KMS-11 (cell line): ENCODE data around the gene ITPR2.

Experiments used
- H2AFZ ChIP-seq: fragments of 200-600 bp; sonication (generic); 2 replicates; pipeline ENCODE4 v1.6.1; 2016; ENCODE audit warnings: antibody characterized with exemption, mixed run types, low read depth
- H3K27ac ChIP-seq: fragments of 200-600 bp; sonication (generic); 2 replicates; pipeline ENCODE4 v1.6.1; 2016; ENCODE audit warnings: mild to moderate bottlenecking, mixed run types
- H3K27me3 ChIP-seq: fragments of 200-600 bp; sonication (generic); 2 replicates; pipeline ENCODE4 v1.6.1; 2017; ENCODE audit warnings: mild to moderate bottlenecking, low read depth, mixed run types, moderate library complexity; ENCODE audit not compliant: insufficient read depth
- H3K36me3 ChIP-seq: fragments of 200-600 bp; sonication (generic); 2 replicates; pipeline ENCODE4 v1.6.1; 2017; ENCODE audit warnings: mild to moderate bottlenecking, mixed run types; ENCODE audit not compliant: insufficient read depth
- H3K4me1 ChIP-seq: fragments of 200-600 bp; sonication (generic); 2 replicates; pipeline ENCODE4 v1.6.1; 2016; ENCODE audit warnings: mild to moderate bottlenecking, low read depth, mixed run types; ENCODE audit not compliant: poor library complexity, severe bottlenecking
- H3K4me2 ChIP-seq: fragments of 200-600 bp; sonication (generic); 2 replicates; pipeline ENCODE4 v1.7.0; 2016; ENCODE audit warnings: mild to moderate bottlenecking, mixed run types
- H3K4me3 ChIP-seq: fragments of 200-600 bp; sonication (generic); IDR thresholded peaks from 2 replicates; pipeline ENCODE4 v1.6.1; 2017; ENCODE audit warnings: low read depth, low read length, mixed read lengths; ENCODE audit not compliant: insufficient read depth
- H3K79me2 ChIP-seq: fragments of 200-600 bp; sonication (generic); 2 replicates; pipeline ENCODE4 v1.6.1; 2016; ENCODE audit warnings: low read depth, mixed run types; ENCODE audit not compliant: insufficient read depth
- H3K9ac ChIP-seq: fragments of 200-600 bp; sonication (generic); 2 replicates; pipeline ENCODE4 v1.6.1; 2016; ENCODE audit warnings: mild to moderate bottlenecking, mixed run types
- H4K20me1 ChIP-seq: fragments of 200-600 bp; sonication (generic); 2 replicates; pipeline ENCODE4 v1.6.1; 2016; ENCODE audit warnings: mild to moderate bottlenecking, mixed run types; ENCODE audit not compliant: insufficient read depth
- TF ChIP-seq, protein P1 (sequence below): fragments of 200-600 bp; sonication (generic); conservative IDR thresholded peaks from 2 replicates; pipeline ENCODE4 v1.6.1; 2017; ENCODE audit warnings: low read depth, mild to moderate bottlenecking, antibody characterized with exemption, low read length, moderate library complexity, mixed read lengths

ITPR2 gene

DNA sequence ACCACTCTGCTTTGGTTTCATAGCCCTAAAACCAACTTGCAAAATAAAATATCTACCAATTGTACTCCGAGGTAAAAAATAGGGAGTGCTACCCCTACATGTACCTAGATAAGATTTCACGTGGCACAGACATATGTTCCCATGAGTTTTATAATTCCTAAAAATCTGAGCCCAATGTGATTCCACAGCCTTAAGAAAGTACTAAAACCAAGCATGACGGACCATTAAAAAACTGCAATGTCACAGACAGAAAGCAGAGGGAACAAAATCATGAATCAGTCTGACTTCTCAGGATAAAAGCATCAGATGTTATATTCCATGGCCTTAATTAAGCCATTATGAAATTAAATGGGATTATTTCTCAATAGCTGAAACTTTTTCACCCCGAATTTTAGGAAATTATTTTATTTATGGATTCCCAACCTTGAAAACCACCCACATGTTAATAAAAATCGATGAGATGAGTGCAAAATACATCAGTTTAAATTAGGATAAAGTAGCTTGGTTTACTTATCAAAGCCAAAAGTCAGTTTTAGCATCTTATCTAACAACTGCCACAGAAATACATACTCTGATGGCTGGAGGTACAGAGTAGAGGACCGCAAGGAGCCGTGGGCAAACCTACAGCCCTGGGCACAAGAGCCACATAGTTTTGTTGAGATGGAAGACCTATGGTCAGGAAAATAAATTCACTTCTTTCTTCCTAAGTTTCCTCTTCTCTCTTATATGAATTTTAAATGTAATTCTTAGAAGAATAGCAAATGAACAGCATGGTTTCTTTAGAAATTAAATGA, 4.5 kb downstream of the ITPR2 start:
- peaks cover 32% of the 10 kb centered on the region; the same call in 1 of the 2 replicates for H3K79me2 ChIP-seq

DNA sequence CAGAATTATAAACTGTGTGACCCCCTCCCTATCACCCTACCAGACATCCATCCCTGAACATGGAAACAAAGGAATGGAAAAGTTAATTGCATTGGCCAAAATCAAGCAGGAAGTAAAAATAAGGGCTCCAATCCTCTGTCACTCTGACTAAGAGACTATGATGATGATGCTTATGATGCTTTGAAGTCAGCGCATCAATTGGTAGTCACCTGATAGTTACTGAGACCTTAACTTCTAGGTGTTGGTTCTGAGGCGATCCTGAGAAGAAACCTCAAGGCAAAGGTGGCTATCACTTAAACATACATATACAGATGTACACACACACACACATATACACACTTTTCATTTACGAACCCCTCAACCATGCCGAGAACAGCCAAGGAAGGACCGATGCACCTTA, 6.6 kb downstream of the ITPR2 start:
- Histone ChIP-seq H3K4me3 (no peak overlapping the region), H3K4me1 (peaks cover 19% of the 10 kb centered on the region), H3K36me3 (no peaks in the 10 kb centered on the region), H3K79me2 (peaks cover 32% of the 10 kb centered on the region; the same call in 1 of the 2 replicates), H3K4me2 (no peak overlapping the region), H3K27ac (no peak overlapping the region), H3K9ac (no peak overlapping the region), H3K27me3 (no peaks in the 10 kb centered on the region), H2AFZ (no peak overlapping the region), H4K20me1 (no peaks in the 10 kb centered on the region)
- TF ChIP-seq, protein P1, sequence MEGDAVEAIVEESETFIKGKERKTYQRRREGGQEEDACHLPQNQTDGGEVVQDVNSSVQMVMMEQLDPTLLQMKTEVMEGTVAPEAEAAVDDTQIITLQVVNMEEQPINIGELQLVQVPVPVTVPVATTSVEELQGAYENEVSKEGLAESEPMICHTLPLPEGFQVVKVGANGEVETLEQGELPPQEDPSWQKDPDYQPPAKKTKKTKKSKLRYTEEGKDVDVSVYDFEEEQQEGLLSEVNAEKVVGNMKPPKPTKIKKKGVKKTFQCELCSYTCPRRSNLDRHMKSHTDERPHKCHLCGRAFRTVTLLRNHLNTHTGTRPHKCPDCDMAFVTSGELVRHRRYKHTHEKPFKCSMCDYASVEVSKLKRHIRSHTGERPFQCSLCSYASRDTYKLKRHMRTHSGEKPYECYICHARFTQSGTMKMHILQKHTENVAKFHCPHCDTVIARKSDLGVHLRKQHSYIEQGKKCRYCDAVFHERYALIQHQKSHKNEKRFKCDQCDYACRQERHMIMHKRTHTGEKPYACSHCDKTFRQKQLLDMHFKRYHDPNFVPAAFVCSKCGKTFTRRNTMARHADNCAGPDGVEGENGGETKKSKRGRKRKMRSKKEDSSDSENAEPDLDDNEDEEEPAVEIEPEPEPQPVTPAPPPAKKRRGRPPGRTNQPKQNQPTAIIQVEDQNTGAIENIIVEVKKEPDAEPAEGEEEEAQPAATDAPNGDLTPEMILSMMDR = no peak

More for the DNA sequence above, 4.5 kb downstream of the ITPR2 start:
- TF ChIP-seq, protein P1 = no peak
- no peak overlapping the region for H2AFZ ChIP-seq
- no peak overlapping the region for H3K4me2 ChIP-seq
- H3K4me3 ChIP-seq = no peak overlapping the region
- H3K4me1 ChIP-seq = peaks cover 19% of the 10 kb centered on the region
- H4K20me1 ChIP-seq = no peaks in the 10 kb centered on the region
- no peaks in the 10 kb centered on the region for H3K27me3 ChIP-seq
- H3K36me3 ChIP-seq = no peaks in the 10 kb centered on the region
- H3K9ac ChIP-seq = no peak overlapping the region
- H3K27ac ChIP-seq = no peak overlapping the region

DNA sequence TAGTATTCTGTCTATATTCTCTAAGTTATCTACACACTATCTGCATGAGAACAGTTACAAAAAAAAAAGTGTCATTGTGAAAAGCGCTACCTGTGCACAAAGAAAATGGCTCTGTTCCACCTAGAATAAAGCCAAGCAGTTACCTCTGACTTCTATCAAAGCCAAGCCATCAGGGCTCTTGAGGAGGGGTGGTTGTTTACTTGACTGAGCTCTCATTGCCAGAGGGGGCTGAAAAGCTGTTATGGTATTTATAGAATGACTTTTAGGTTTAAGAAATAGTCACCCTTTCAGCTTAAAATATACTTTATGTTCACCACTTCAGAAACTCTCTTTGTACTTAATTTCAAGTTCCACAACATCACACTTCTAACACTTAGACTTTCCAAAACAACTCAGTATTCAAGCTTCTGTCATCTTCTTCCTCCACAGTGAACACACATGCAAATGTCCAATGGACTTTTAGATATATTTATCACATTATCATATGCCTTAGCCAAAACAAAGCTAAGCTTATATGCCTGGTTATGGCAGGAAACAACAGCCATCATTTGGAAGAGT, 7.5 kb downstream of the ITPR2 start:
- no peak overlapping the region for H3K4me2 ChIP-seq
- TF ChIP-seq, protein P1 = no peak
- H3K27ac ChIP-seq = no peak overlapping the region
- peaks cover 24% of the 10 kb centered on the region; the same call in 1 of the 2 replicates for H3K79me2 ChIP-seq
- H3K27me3 ChIP-seq = no peaks in the 10 kb centered on the region
- no peaks in the 10 kb centered on the region for H4K20me1 ChIP-seq
- H3K36me3 ChIP-seq = no peaks in the 10 kb centered on the region
- peaks cover 10% of the 10 kb centered on the region for H3K4me1 ChIP-seq
- no peak overlapping the region for H3K4me3 ChIP-seq
- H2AFZ ChIP-seq = no peak overlapping the region
- H3K9ac ChIP-seq = no peak overlapping the region

DNA sequence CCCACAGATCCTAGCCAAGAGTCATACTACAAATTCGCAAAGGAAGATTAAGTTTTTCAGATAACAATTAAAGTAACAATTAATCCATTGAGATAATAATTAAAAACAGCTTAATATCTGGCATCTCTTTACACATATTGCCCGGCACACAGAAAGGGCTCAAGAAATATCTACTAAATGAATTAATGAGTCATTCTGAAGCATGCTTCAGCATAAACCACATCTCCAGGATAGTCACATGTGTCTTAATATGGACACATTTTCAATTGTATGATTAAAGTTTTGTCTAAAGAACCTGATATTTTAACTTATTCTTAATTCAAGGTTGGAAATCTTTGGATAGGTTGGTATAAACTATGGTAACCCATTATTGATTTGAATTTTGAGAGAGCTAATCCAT, 9.6 kb downstream of the ITPR2 start:
- H2AFZ ChIP-seq = no peak overlapping the region
- H3K36me3 ChIP-seq = no peaks in the 10 kb centered on the region
- peaks cover 17% of the 10 kb centered on the region for H3K4me1 ChIP-seq
- H3K27ac ChIP-seq = no peak overlapping the region
- H3K4me3 ChIP-seq = no peak overlapping the region
- peaks cover 4% of the 10 kb centered on the region; the same call in 1 of the 2 replicates for H3K79me2 ChIP-seq
- TF ChIP-seq, protein P1 = no peak
- H3K27me3 ChIP-seq = no peaks in the 10 kb centered on the region
- H3K9ac ChIP-seq = no peak overlapping the region
- no peaks in the 10 kb centered on the region for H4K20me1 ChIP-seq
- H3K4me2 ChIP-seq = no peak overlapping the region
